GM12878 (cell line): ENCODE data around the gene PPP1R37. TPM values are rescaled to one million over a fixed set of nuclear protein-coding genes. Genes with fewer than 3 reads are reported as not detected.

Experiments
- ATAC-seq: fragments of 200-7000 bp; cut with Tn5 transposase; 3 replicates; pipeline ENCODE4 v1.9.1; 2020; ENCODE audit warnings: mild to moderate bottlenecking, moderate library complexity
- BruUV-seq: library from RNA; stranded (reverse); fragments of 400-500 nt; replicated peaks from 2 replicates; lab custom pipeline; 2021; lab: Mats Ljungman, UMichigan
- CTCF ChIA-PET: fragments of 300-600 bp; sonication (Branson Sonifier 250); formaldehyde crosslinking; extraction: SDS; loops from one replicate; lab custom pipeline; 2021; ENCODE audit warnings: inconsistent platforms; lab: Yijun Ruan, JAX
- POLR2A ChIA-PET: fragments of 350-600 bp; formaldehyde crosslinking; extraction: SDS; loops from one replicate; lab custom pipeline; 2021; ENCODE audit warnings: inconsistent platforms; lab: Charles Lee
- RAD21 ChIA-PET: fragments of 300-600 bp; sonication (Branson Sonifier 250); formaldehyde crosslinking; loops from one replicate; lab custom pipeline; 2023; ENCODE audit warnings: antibody characterized with exemption; ENCODE audit not compliant: unreplicated experiment; lab: Charles Lee
- SMC1A ChIA-PET: fragments of 300-600 bp; sonication (Branson Sonifier 250); formaldehyde crosslinking; loops from one replicate; lab custom pipeline; 2023; ENCODE audit not compliant: unreplicated experiment, uncharacterized antibody; lab: Charles Lee
- DNase-seq: peaks from one replicate; pipeline ENCODE4 v3.0.0-alpha.2; 2011; ENCODE audit warnings: low read depth, low spot score
- FAIRE-seq: peaks from 3 replicates; lab custom pipeline; 2011; peaks lifted over from hg19 to GRCh38; lab: Jason Lieb, UNC
- H2AFZ ChIP-seq: 2 replicates; pipeline ENCODE4 v1.6.0; 2011; ENCODE audit warnings: low read depth, low read length, control low read depth; ENCODE audit not compliant: control insufficient read depth
- H3K27ac ChIP-seq: 2 replicates; pipeline ENCODE4 v1.5.1; 2011; ENCODE audit warnings: control low read depth; ENCODE audit not compliant: control insufficient read depth, insufficient read depth
- H3K27me3 ChIP-seq, 2 experiments: replicated peaks in 1 of 2; 2 replicates each; pipeline versions ENCODE4 v1.6.0 to v1.6.1; 2011; ENCODE audit warnings: low read length in 1 of 2; ENCODE audit not compliant: control insufficient read depth in 2 of 2, insufficient read depth in 2 of 2
- H3K36me3 ChIP-seq, 2 experiments: 2 replicates each; pipeline ENCODE4 v1.5.1; 2011; ENCODE audit warnings: low read length in 1 of 2; ENCODE audit not compliant: control insufficient read depth in 2 of 2, insufficient read depth in 2 of 2
- H3K4me1 ChIP-seq: 2 replicates; pipeline ENCODE4 v1.6.1; 2011; ENCODE audit warnings: mild to moderate bottlenecking, low read length, moderate library complexity, mixed read lengths; ENCODE audit not compliant: control insufficient read depth, insufficient read depth
- H3K4me2 ChIP-seq: 2 replicates; pipeline ENCODE4 v1.6.0; 2011; ENCODE audit warnings: control low read depth; ENCODE audit not compliant: control insufficient read depth, insufficient read depth
- H3K4me3 ChIP-seq: fragments of 200-600 bp; sonication (generic); 2 replicates; pipeline ENCODE4 v1.5.1; 2016
- H3K79me2 ChIP-seq: 2 replicates; pipeline ENCODE4 v1.6.0; 2011; ENCODE audit warnings: low read length; ENCODE audit not compliant: control insufficient read depth, insufficient read depth
- H3K9ac ChIP-seq: 2 replicates; pipeline ENCODE4 v1.8.0; 2011; ENCODE audit warnings: low read length, control low read depth, mixed read lengths; ENCODE audit not compliant: control insufficient read depth, insufficient read depth
- H3K9me3 ChIP-seq: replicated peaks from 3 replicates; pipeline ENCODE4 v1.5.1; 2011; ENCODE audit warnings: mild to moderate bottlenecking, low read length; ENCODE audit not compliant: control insufficient read depth, insufficient read depth
- H4K20me1 ChIP-seq: 2 replicates; pipeline ENCODE4 v1.6.0; 2011; ENCODE audit not compliant: control insufficient read depth, insufficient read depth
- ATF3 ChIP-seq: IDR thresholded peaks from 2 replicates; pipeline ENCODE4 v1.6.1; 2011; ENCODE audit warnings: low read depth, mild to moderate bottlenecking, low read length, moderate library complexity, borderline replicate concordance; ENCODE audit errors: extremely low read depth
- BCL11A ChIP-seq: IDR thresholded peaks from 2 replicates; pipeline ENCODE4 v1.6.1; 2011; ENCODE audit warnings: low read depth, low read length
- BMI1 ChIP-seq: fragments of 450-650 bp; IDR thresholded peaks from 2 replicates; pipeline ENCODE4 v1.6.1; 2016; ENCODE audit warnings: mild to moderate bottlenecking, moderate library complexity, borderline replicate concordance
- CTCF ChIP-seq, 3 experiments: IDR thresholded peaks in 2 of 3; conservative IDR thresholded peaks in 1 of 3; 2 replicates each; pipeline ENCODE4 v1.5.1; 2011; ENCODE audit warnings: low read depth in 3 of 3, low read length in 3 of 3, mild to moderate bottlenecking in 3 of 3, control low read depth in 2 of 3, moderate library complexity in 2 of 3, inconsistent platforms in 1 of 3, mixed read lengths in 1 of 3; ENCODE audit not compliant: control insufficient read depth in 2 of 3, insufficient read depth in 1 of 3; ENCODE audit errors: extremely low read depth in 1 of 3
- KDM1A ChIP-seq: fragments of 200-600 bp; sonication (generic); IDR thresholded peaks from 2 replicates; pipeline ENCODE4 v1.6.1; 2016; ENCODE audit warnings: borderline replicate concordance
- KLF5 ChIP-seq: fragments of 450-650 bp; IDR thresholded peaks from 2 replicates; pipeline ENCODE4 v1.6.1; 2014; ENCODE audit warnings: mild to moderate bottlenecking; ENCODE audit not compliant: partially characterized antibody
- ZBTB4 ChIP-seq: fragments of 450-650 bp; formaldehyde crosslinking; IDR thresholded peaks from 2 replicates; pipeline ENCODE4 v1.4.0; 2022; ENCODE audit warnings: mild to moderate bottlenecking, moderate library complexity
- WGBS: methylation state at CpG from one replicate; pipeline ENCODE4 v1.1.6; 2016; ENCODE audit warnings: low lambda C conversion rate; ENCODE audit not compliant: insufficient replicate concordance, insufficient coverage; ENCODE audit errors: missing lambda C conversion rate; 5-methylcytosine and 5-hydroxymethylcytosine counted together
- in situ Hi-C: fragments of 300-500 bp; cut with MboI; formaldehyde crosslinking; loops from 9 replicates; pipeline ENCODE4 v1.14.3; 2018; ENCODE audit warnings: mixed read lengths
- intact Hi-C: fragments of 100-400 bp; cut with micrococcal nuclease; formaldehyde crosslinking; loops from one replicate; pipeline ENCODE4 v1.14.2; 2022; ENCODE audit not compliant: unreplicated experiment
- polyA plus RNA-seq, 11 experiments: library from polyadenylated mRNA; depleted of rRNA in 4 of 11; unstranded in 6 of 11; stranded (reverse) in 5 of 11; fragments of >200 nt; fragmentation: Nextera tagmentation in 4 of 11; fragmentation: Illumina TruSeq in 1 of 11; extraction: Ambion mirVana in 4 of 11; extraction: Trizol in 1 of 11; gene quantifications; 1 replicate in 1 of 11; 2 replicates in 10 of 11; pipeline versions ENCODE4 v1.2.1 to v1.2.3, GENCODE V29; 2011 to 2016; ENCODE audit warnings: inconsistent platforms in 2 of 11, missing spikeins in 2 of 11, low read depth in 1 of 11
- total RNA-seq, 4 experiments: library from RNA; depleted of rRNA in 3 of 4; stranded (reverse); fragments of >200 nt in 3 of 4; fragmentation: Illumina TruSeq in 1 of 4; extraction: Trizol in 1 of 4; gene quantifications; 2 replicates each; pipeline versions ENCODE4 v1.2.1 to v1.2.3, GENCODE V29; 2013 to 2021

Gene PPP1R37
- total and polyA plus RNA-seq, 10 of the 15 experiments (the other 5 are each of a cell fraction or from before 2014, with no cell fraction given), result 0.09 to 21.3 (median 5.1) TPM; not detected in 1

GRCh38 chr19:45139286-45140143 is 46.5 kb downstream of the PPP1R37 start:
- no peak overlapping the region for H3K4me2 ChIP-seq
- ChIA-PET POLR2A (no interaction called here), SMC1A (no interaction called here), RAD21 (no interaction called here), CTCF (no interaction called here)
- H3K79me2 ChIP-seq, result peaks cover 26% of the 10 kb centered on the region
- intact Hi-C loops, result loop anchor here (5.0 kb wide), 2 partner anchors 62 to 198 kb away; partner anchors contain the start of genes GEMIN7 and ZNF296
- no peak for DNase-seq
- H4K20me1 ChIP-seq, result no peaks in the 10 kb centered on the region
- no peak for FAIRE-seq
- H3K27me3 ChIP-seq, result no peaks in the 10 kb centered on the region
- in situ Hi-C loops, result no loop called here
- no peak for ATAC-seq
- no peaks in the 10 kb centered on the region for H3K9me3 ChIP-seq
- no peak overlapping the region for H3K4me3 ChIP-seq
- H2AFZ ChIP-seq, result no peak overlapping the region
- 97% methylated on average over 24 of the region's 24 CpGs for WGBS
- BruUV-seq, result no TSS peak
- H3K9ac ChIP-seq, result no peak overlapping the region
- peaks cover 0 to 19% of the 10 kb centered on the region in 2 experiments; a peak in 3 of 4 replicates for H3K36me3 ChIP-seq
- H3K27ac ChIP-seq, result no peak overlapping the region
- TF ChIP-seq KDM1A, result no peak
- no peak for TF ChIP-seq BMI1
- TF ChIP-seq BCL11A, result no peak
- no peak for TF ChIP-seq ATF3
- no peak for TF ChIP-seq ZBTB4 (CRISPR knock-in tag)
- TF ChIP-seq KLF5, result no peak
- TF ChIP-seq CTCF (IDR thresholded peaks at IDR 0.05 in 2 of 3, conservative IDR thresholded peaks at IDR 0.05 in 1 of 3; ENCODE audit: control insufficient read depth in 2 of 3, extremely low read depth in 1 of 3, insufficient read depth in 1 of 3, low read depth in 3 of 3, low read length in 3 of 3), result no peak
- TF ChIP-seq, all 136 proteins: peak for 0
- peaks cover 40% of the 10 kb centered on the region for H3K4me1 ChIP-seq
